Measurements from ENCODE around the gene LTV1. TPM values are rescaled to one million over a fixed set of nuclear protein-coding genes. Genes with fewer than 3 reads are reported as not detected.
A peak's percentile ranks its signal among the peaks of the same experiment; 100 is the strongest.
"Not testable (repeated sequence)": the region's sequence is repeated elsewhere in the genome, so short reads cannot be mapped to it uniquely, and the experiment has no call there.

The LTV1 gene, protein sequence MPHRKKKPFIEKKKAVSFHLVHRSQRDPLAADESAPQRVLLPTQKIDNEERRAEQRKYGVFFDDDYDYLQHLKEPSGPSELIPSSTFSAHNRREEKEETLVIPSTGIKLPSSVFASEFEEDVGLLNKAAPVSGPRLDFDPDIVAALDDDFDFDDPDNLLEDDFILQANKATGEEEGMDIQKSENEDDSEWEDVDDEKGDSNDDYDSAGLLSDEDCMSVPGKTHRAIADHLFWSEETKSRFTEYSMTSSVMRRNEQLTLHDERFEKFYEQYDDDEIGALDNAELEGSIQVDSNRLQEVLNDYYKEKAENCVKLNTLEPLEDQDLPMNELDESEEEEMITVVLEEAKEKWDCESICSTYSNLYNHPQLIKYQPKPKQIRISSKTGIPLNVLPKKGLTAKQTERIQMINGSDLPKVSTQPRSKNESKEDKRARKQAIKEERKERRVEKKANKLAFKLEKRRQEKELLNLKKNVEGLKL
- 10 to 100 TPM; 40.7 to 48.5 (median 47.5) TPM for polyA plus RNA-seq (ENCODE audit: insufficient read length in 3 of 3)

DNA sequence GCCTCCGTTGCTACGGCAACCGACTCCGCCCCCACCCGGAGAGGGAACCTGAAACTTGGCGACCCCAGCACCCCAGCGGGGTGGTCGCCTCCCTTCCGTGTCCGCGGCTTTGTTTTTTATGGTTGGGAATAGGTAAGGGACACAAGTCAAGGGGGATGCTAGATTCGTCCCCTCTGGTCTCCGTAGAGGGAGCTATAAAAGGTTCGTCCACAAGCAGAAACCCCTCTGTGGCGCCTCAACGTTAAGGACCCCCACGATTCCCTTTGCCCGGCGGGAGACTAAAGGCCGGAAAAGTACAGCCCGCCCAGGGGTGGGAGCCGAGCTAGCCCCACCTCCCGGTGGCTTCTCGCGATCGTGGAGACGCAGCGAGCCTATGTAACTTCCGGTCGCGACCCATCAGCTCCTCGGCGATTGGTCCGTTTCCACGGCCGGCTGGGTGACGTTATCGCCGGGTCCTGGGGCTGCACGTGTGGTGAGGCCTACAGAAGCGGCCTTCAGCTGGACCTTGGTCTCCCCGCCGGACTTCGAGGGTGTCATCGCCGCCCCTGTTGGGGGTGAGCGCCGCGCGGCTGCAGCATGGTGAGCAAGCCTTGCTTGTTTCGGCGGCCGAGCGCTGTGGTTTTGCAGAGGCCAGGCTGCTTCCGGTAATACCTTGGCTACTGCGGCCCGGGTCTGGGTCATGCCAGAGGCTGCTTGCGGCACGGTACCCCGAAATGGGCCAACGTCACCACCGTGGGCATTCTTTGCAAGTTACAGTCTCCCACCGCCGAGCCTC, at the start of gene LTV1:
TSS of gene LTV1 (plus strand) at position 437 of the 775 bp plus-strand sequence. CDS start at position 577, 140 bp downstream.
- DNase-seq (ENCODE audit: low read depth in 3 of 3, low spot score in 2 of 3) = peak; percentile 94 to 96 (median 94)

DNA sequence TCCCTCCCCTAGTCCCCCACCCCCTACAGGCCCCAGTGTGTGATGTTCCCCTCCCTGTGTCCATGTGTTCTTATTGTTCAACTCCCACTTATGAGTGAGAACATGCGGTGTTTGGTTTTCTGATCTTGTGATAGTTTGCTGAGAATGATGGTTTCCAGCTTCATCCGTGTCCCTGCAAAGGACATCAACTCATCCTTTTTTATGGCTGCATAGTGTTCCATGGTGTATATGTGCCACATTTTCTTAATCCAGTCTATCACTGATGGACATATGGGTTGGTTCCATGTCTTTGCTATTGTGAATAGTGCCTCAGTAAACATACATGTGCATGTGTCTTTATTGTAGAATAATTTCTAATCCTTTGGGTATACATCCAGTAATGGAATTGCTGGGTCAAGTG, 46.6 kb upstream of the LTV1 start:
- not testable (repeated sequence) for DNase-seq (ENCODE audit: low read depth in 3 of 3, low spot score in 2 of 3)

DNA sequence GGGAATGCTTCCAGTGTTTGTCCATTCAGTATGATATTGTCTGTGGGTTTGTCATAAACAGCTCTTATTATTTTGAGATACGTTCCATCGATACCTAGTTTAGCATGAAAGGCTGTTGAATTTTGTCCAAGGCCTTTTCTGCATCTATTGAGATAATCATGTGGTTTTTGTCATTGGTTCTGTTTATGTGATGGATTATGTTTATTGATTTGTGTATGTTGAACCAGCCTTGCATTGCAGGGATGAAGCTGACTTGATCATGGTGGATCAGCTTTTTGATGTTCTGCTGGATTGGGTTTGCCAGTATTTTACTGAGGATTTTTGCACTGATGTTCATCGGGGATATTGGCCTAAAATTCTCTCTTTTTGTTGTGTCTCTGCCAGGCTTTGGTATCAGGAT, 44.7 kb upstream of the LTV1 start:
- DNase-seq (ENCODE audit: low read depth in 3 of 3, low spot score in 2 of 3) = not testable (repeated sequence)

DNA sequence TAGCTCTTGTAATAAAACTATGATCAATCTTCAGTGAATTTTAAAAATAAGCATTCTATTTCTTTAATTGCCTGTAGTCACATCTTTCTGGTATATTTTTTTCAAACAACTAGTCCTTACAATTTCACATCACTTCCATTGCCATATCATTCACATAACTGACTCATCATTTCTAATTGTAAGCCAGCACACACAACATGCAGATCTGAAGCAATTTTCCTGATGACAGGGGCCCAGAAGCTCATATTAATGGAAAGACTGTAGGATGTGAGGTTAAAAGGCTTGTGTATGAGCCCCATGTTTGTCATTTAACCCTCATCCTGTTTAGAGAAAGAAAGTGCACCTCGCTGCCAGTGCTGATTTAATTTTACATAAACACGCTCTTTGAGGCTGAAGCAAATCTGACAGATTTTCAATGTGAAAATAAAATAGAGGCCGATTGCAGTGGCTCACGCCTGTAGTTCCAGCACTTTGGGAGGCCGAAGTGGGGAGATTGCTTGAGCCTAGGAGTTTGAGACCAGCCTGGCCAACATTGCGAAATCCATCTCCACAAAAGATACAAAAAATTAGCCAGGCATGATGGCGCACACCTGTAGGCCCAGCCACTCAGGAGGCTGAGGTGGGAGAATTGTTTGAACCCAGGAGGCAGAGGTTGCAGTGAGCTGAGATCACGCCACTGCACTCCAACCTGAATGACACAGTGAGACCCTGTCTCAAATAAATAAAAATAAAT, 40.1 kb upstream of the LTV1 start:
- DNase-seq (ENCODE audit: low read depth in 3 of 3, low spot score in 2 of 3) = no peak

DNA sequence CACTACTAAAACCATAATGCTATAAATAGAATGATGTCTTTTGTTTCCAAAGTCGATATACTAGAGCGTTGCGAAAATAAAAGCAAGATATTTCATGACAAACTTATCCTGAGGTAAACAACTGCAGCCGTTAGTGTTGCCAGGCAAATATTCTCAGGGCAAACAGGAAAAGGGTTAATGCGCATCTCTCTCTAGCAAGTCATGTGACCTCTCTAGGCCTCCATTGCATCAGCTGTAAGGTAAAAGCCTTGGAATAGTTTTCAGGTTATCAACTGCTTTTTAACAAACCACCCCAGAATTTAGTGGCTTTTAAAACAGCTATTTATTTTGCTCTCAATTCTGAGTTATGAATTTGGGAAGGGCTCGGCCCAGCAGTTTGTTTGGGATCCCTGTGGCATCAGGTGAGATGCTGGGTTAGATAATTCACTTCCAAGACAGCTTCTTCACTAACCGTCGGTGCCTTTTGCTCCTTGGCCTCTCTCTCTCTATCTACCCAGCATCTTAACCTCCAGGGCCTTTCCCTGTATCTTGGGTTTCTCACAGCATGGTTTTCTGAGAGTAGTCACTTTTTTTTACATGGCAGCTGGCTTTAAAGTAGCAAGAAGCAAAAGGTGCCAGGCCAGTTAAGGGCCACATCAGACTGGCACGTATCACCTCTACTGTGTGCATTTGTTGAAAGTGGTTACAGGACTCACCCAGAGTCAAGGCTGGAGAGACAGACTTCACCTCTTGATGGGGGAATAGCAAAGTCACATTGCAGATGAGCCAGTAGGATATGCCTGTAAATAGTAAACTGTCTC, 39.2 kb upstream of the LTV1 start:
- no peak for DNase-seq (ENCODE audit: low read depth in 3 of 3, low spot score in 2 of 3)

DNA sequence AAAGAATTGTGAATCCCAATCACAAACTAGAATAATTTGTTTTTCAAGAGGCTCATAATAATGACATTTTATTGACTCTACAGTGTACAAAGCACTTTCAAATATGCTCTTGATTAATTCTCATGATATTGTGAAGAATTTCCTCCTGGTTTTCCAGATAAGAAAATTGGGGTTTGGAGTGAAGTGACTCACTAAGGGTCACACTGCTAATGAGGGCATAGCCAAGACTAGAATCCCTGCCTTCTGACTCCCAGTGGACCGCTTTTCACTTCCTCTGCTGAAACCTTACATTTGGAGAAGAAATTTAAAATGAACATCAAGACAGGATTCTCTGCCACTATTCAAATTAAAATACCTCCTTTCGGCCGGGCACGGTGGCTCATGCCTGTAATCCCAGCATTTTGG, 38.3 kb upstream of the LTV1 start:
- no peak for DNase-seq (ENCODE audit: low read depth in 3 of 3, low spot score in 2 of 3)

DNA sequence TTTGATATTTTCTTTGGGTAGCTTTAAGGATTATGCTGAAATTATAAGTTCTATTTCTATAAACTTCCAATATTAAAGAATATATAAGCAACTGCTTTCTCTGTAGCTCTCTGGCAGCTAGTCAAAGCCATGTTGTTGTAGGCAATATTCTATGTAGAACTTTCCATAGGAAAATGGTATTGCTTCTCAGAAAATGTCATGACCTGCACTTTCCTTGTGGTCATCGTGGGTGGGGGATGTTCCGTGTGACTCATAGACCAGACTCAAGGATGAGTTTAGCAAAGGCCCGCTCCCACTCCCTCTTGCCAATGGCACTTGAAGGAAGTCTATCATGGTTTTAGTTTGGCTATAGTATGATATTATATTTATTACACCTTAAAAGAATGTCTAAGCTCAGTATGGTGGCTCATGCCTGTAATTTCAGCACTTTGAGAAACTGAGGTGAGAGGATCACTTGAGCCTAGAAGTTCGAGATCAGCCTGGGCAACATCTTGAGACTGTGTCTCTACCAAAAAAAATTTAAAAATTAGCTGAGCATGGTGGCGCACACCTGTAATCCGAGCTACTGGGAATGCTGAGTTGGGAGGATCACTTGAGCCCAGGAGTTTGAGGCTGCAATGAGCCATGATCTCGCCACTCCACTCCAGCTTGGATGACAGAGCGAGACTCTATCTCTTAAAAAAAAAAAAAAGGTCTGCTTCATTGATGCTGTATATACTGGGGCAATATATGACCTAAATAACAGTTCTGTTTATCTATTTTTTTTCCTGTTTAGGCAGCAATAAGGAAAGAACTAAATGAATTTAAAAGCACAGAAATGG, 36.6 kb upstream of the LTV1 start:
- no peak for DNase-seq (ENCODE audit: low read depth in 3 of 3, low spot score in 2 of 3)

DNA sequence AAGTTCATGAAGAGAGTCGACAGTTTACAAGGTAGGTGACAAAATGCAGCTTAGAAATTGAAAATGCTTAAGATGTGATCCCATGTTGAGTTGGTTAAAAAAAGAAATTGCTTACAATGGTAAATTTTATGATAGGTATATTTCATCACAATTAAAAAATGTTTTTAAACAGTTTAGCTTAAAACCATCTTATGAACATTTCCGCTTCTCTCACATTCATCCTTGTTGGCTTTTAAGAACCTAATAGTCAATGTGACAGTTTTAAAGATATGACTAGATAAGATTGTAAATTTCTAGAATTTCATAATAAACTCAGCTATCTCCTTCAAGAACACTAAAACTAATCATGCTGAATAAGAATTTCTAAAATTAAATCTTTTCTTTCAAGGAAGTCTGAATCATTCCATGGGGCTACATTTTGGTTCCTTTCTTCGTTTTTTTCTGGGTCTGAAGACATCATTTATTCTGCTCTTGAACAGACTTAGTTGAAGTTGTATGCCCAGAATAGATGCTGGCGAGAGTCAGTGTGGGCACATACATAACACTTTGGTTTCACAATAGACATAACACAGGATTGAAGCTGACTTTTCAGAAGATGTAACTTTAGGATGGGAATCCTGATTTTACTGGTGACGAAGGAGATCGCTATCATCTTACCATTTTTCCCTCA, 35.9 kb upstream of the LTV1 start:
- no peak for DNase-seq (ENCODE audit: low read depth in 3 of 3, low spot score in 2 of 3)

DNA sequence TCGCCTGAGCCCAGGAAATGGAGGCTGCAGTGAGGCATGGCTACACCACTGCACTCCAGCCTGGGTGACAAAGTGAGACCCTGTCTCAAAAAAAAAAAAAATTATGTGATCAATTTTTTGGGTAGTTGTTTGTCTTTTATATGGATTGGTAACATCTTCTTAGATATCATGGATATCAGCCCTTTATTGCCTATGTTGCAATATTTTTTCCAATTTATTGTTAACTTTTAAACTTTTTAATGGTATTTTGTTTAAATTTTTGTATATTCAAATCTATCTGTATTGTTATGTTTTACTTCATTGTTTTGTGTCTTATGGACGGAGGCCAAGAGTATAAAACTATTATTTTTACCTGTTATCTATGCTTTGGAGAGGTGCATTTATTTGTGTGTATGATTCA, 32.4 kb upstream of the LTV1 start:
- DNase-seq (ENCODE audit: low read depth in 3 of 3, low spot score in 2 of 3) = no peak

DNA sequence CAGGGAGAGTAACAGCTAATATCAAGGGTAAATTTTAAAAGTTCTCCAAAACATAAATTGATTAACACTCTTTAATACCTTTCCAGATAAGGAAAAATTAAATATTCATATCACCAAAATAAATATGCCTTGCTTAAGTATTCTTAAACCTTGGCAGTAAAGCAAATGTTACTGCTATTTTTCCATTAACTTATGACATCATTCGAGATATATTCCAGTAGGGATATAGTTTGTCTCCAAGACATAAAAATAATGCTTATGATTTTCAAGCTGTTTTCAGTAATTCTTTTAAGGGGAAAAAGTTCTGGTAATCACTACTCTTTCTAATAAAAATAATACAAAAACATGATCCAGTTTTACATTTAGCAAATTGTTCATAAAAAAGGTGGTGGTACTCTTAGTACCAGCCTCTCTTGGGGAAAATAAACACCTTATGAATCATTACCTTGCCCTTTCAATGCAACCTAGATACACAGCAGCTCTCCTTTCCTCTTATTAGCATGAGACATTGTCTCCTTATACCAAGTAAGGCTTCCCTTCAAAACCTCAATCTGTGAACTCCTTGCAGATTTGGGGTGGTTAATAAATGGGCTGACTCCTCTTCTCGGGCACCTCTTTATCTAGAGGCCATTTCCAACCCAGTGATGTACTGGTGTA, 31.5 kb upstream of the LTV1 start:
- no peak for DNase-seq (ENCODE audit: low read depth in 3 of 3, low spot score in 2 of 3)

DNA sequence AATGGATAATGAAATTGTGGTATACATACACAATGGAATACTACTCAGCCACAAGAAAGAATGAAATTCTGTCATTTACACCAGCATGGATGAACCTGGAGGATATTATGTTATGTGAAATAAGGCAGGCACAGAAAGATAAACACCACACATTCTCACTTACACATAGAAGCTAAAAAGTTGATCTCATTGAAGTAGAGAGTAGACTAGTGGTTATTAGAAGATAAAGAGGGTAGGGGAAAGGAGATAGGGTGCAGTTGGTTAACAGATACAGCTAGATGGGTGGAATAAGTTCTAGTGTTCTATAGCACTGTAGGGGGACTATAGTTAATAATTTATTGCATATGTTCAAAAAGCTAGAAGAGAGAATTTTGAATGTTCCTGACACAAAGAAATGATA, 25.5 kb upstream of the LTV1 start:
- DNase-seq (ENCODE audit: low read depth in 3 of 3, low spot score in 2 of 3) = no peak

DNA sequence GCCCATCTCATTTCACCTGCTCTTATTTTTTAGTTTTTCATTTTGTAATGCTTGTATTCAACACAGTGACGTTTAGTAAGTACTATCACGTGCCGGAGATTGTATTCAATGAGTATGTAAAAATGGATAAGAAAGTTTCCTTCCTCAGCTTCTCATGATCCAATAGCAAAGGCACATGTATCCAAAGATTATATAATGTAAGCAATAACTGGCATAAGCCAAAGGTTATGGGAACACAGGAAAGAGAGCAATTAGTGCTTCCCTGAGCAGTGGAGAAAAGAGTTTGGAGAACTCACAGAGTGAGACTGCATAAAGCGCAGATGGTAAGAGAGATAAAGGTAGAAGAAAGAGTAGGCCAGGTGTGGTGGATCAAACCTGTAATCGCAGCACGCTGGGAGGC, 21.8 kb upstream of the LTV1 start:
- DNase-seq (ENCODE audit: low read depth in 3 of 3, low spot score in 2 of 3) = no peak

DNA sequence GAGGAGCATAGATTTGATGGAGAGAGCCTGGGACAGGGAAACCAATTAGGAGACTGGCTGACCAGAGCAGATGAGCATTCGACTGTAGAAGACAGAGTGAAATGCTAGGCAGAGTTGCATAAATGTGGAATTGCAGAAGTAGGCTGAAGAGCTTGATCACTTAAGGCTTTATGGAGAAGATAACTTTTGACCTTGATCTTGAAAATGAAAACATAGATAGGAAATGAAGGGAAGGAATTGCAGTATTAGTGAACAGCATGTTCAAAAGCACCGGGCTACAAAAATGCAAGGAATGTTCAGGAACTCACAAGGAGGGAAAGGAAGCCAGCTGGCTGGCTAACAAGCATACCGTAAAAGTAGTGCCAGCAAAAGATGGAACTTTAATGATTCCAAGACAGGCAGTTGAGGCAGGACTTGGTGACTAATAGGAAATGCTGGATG, 20.5 kb upstream of the LTV1 start:
- DNase-seq (ENCODE audit: low read depth in 3 of 3, low spot score in 2 of 3) = no peak

DNA sequence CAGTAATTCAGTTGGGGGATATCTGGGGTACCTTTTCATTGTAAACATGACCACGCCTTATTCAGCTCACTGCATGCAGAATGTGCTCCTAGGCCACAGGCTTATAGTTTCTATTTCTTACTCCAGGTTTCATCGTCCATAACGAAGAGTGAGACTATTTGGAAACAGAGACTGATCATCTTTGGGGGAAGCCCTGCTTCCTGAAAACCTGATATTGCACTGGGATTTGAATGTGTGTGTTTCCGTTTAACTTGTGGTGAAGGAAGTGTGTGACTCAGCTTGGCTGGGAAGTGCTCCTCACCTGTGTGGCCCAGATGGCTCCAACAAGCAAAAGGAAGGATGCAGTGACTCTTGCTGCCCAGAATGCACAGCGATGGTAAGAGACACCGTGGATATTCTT, 19.6 kb upstream of the LTV1 start:
- DNase-seq (ENCODE audit: low read depth in 3 of 3, low spot score in 2 of 3) = no peak

DNA sequence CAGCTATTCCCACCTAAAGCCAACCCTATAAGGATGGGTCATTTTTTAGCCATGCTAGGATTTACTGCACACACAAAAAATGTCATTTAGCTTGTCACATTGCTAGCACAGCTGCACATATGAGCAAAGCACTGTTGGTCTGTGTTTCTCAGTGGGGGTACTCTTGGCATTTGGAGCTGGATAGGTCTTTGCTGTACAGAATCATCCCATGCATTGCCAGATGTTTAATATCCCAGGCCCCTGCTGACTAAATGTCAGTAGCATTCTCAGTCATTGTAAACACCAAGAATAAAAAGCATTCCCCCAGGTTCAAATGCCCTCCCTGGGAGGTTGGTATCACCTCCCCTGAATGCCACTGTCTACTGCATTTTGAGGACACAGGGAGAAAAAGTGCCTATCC, 14.6 kb upstream of the LTV1 start:
- DNase-seq (ENCODE audit: low read depth in 3 of 3, low spot score in 2 of 3) = no peak

DNA sequence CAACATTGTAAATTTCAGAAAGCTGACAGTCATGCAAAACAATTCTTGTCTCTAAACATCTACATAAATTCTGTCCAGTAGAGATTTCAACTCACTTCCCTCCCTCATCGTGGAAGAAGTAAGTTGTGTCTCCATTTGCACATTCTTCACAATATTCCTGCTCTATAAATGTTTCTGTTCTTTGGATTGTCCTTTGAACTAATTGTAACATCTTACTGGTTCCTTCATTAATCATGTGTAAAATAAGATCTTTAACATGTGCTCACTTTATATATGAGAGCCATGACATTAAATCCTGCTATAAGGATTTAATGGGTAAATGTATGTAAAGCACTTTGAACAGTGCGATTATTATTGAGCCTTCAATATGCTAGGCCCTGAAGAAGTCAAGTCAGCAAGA, 7.0 kb upstream of the LTV1 start:
- no peak for DNase-seq (ENCODE audit: low read depth in 3 of 3, low spot score in 2 of 3)

DNA sequence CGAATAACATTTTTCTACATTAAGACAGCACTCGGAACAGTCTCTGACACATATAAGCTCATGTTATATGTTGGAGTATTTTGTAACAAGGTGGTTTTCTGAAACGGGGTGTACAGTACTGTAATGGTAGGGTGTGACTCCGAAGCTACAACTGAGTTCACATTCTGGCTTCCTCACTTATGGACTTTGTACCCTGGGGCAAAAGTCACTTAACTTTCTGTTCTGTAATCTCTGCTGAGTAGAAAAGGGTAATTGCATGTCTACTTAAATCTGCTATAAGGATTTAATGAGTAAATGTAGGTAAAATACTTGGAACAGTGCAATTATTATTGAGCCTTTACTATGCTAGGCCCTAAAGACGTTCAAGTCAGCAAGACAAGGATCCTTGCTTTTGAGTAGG, 4.7 kb upstream of the LTV1 start:
- no peak for DNase-seq (ENCODE audit: low read depth in 3 of 3, low spot score in 2 of 3)

DNA sequence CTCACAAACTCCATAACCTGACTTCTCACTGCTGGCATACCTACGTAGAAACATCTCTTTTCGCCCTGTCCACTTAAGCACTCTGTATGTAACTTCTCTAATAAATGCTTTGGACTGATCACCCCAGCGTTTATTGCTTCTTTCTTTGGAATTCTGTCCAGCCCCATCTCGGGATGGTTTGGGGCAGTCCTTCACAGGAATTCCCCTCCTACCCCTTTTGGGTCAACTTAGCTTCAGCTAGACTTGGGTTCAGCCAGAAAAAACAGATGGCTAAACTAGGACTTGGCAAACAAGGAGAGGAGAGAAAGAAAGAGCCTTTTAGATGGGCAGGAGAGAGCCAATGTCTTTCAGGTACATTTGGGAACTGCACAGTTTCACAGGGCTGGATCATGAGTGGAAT, 3.9 kb upstream of the LTV1 start:
- no peak for DNase-seq (ENCODE audit: low read depth in 3 of 3, low spot score in 2 of 3)

Measured in right renal cortex interstitium (tissue), 3 donors.